NCI-H2107 (cell line): ENCODE measurements around the gene LRMDA.
A peak's percentile ranks its signal among the peaks of the same experiment; 100 is the strongest.
"Not testable (repeated sequence)": the region's sequence is repeated elsewhere in the genome, so short reads cannot be mapped to it uniquely, and the experiment has no call there.

Source experiments
- DNase-seq: peaks from one replicate; lab custom pipeline; 2025; lab: John Stamatoyannopoulos, UW

LRMDA gene

DNA sequence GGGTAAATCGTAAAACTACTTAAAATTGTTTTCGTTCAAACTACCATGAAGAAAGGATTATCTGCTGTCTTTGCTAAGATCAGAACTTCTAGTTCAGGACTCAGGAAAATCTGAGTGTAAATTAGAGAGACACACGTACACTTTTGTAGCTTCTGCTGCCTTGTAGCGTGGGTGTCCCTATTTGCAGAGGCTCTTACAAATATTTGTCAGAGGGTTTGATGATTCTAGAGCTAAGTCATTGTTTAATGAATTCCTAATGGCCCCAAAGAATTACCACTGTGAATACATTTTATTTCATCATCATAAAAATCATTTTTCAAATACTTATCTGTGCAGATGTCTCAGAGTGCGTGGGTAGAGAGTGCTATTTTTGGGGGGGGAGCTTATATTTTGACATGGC lies 314.9 kb downstream of the LRMDA start:
- no peak for DNase-seq

DNA sequence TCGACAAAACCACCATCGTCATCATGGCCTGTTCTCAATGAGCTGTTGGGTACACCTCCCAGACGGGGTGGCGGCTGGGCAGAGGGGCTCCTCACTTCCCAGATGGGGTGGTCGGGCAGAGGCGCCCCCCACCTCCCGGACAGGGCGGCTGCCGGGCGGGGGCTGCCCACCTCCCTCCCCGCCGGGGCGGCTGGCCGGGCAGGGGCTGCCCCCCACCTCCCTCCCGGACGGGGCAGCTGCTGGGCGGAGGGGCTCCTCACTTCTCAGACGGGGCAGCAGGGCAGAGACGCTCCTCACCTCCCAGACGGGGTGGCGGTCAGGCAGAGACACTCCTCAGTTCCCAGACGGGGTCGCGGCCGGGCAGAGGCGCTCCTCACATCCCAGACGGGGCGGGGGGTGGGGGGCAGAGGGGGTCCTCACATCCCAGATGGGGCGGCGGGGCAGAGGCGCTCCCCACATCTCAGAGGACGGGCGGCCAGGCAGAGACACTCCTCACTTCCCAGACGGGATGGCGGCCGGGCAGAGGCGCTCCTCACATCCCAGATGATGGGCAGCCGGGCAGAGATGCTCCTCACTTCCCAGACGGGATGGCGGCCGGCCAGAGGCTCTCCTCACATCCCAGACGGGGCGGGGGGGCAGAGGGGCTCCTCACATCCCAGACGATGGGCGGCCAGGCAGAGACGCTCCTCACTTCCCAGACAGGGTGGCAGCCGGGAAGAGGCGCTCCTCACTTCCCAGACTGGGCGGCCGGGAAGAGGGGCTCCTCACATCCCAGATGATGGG lies 318.9 kb downstream of the LRMDA start:
- DNase-seq, result not testable (repeated sequence)

DNA sequence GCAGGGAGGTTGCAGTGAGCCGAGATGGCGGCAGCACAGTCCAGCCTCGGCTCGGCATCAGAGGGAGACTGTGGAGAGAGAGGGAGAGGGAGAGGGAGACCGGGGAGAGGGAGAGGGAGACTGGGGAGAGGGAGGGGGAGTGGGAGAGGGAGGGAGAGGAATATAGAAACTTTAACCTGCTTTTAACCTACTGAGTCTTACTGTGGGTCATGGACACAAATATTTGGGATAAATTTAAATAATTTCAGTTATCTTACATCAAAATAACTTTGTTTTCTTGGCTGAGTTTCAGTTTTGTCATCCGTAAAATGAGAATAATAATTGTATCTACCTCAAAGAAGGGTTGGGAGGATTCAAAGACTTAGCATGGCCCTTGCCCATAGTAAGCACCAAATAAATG lies 319.8 kb downstream of the LRMDA start:
- DNase-seq, result no peak

DNA sequence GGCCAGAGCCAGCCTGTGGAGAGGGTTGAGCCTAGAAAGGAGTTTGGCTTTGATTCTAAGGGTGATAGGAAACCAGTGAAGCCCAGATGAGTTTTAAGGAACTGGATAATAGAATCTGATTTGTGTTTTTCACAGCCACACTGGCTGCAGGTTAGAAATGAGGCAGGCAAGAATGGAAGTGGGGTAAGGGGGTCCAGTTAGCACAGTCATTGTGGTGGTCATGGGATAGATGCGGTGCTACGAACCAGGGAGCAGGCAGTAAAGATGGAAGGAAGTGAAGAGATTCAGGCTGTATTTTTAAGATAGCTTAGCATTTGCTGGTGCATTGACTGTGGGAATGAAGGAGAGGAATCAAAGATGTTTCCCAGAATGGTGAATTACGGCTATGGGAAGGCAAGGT lies 322.2 kb downstream of the LRMDA start:
- DNase-seq, result no peak

DNA sequence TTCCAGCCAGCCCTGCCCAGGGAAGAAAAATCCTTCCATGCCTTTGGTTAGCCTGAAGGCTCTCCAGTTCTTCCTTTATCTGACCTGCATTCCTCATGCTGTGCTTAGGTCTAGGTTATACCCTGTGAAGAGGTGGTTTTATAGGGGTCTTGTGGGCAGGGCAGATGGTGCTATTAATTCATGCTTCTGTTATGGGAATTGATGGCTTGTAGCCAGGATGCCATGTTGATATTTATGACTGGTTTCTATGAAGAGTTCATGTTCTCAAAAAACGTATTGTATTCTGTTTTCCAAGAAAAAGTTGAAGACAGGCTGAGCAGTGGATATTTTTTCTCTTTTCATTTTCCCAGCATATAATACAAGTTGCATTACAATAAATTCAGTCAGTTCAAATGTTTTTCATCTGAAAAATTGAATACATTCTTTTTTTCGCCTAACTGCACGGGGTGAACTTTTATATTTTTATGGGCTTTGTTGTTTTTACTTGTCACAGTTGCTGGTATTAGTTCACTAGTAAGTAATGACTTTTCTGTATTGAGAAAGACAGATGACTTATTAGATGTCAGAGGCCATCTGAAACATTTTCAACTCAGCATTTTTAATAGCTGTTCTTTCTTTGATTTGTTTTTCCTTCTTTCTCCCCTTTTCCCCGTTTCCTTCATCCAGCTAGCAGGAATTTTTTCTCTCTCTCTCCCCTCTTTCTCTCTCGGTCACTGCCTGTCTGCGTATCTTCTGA lies 322.8 kb downstream of the LRMDA start:
- DNase-seq, result no peak

DNA sequence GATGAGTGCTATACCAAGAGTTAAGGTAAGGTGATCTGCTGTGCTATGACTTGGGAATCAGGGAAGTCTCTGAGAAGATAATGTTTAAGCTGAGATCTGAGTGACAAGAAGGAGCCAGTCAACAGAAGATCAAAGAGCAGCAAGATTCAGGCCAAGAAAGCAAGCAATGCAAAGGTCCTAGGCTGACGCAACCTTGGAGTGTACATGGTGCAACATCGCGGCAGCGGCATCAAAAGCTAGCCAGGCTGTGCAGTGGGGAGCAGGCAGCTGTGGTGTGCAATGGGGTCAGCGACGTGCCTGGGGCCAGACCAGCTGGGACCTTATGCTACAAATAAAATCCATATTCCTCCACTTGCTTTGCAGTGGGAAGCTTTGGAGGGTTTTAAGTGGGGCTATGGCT lies 324.1 kb downstream of the LRMDA start:
- no peak for DNase-seq

DNA sequence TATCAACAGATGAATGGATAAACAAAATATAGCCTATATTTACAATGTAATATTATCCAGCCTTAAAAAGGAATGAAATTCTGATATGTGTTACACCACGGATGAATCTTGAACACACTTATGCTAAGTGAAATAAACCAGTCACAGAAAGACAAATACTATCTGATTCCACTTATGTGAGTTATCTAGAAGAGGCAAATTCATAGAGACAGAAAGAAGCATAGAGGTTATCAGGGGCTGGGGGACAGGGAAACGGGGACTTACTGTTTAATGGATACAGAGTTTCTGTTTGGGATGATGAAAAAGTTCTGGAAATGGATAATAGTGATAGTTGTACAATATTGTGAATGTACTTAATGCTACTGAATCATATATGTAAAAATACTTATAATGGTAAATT lies 329.9 kb downstream of the LRMDA start:
- DNase-seq, result no peak

DNA sequence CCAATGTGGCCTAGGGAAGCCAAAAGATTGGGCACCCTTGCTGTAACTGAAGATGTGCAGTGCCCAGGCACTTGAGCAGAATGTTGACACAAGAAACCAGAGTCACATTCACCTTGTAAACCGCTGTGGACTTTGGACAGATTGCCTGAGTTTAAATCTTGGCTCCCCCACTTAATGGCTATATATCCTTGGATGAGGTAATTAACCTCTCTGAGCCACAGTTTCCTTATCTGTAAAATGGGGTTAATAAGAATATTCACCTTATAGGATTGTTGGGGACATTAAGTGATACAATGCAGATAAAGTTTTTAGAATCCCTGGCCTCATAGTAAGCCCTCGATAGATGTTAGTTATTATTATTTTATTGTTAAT lies 331.0 kb downstream of the LRMDA start:
- DNase-seq, result no peak

DNA sequence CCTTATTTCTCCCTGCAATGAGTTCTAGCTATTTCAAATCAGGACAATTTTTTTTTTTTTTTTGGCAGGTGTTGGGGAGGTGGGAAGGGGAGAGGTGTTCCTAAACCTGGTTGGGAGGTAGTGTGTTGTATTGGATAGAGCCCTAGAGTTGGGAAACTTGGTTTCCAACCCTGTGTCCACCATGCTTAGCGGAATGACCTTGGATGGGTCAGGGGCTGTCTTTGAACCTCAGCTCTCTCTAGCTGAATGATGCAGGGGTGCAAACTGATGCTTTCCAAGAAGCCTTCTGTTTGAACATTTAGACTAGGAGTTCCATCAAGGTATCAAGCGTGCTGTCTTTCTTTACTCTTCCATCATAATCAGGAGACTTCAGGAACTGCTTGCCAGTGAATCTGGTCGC lies 332.2 kb downstream of the LRMDA start:
- DNase-seq, result no peak

DNA sequence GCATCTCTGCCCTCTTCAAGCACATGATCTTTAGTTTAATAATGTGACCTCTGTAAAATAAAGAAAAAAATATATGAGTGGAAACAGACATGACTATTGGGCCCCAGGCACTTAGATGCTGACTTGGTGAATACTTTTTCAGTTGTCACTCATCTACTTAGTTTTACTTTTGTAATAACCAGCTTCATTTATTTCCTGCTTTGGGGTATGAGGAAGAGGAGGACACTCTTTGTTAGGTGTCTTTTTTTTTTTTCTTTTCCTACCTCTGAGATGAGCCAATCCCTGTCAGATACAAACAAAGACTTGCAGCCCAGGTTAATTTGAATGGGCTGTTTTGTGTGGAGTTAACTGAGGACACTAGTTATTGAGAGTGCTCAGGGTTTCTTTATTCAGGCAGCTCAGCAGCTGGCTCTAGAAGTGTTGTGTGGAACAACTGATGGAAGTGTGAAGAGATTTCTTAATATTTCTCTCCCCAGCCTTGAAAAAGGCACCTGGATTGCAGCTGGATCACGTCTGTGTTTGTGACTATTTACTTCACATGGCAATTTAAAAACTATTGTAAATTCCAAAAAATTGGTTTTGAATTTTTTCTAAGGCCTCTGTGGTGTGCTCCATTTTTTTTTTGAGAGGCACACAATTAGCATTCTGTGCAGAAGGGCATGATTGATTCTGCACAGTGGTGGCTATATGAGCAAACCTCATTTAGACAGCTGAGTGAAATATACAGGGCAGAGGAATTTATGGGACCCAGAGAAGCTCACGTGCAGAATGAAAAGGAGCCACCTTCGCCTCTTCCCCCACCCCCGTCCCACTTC lies 333.8 kb downstream of the LRMDA start:
- no peak for DNase-seq

DNA sequence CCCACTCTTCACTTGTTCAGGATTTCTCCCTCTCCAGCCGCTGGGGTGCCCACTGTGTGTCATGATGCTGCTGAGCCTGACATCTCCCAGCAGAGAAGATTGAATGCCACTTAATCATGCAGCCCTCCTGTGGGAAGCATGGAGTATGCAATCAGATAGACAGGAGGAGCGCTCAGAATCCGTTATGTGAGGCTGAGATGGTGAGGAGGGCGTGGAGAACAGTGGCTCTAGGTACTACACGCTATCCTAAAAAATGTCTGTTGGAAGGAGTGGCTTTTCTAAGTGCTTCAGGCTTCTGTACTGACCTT lies 334.3 kb downstream of the LRMDA start:
- DNase-seq, result peak; percentile 2

DNA sequence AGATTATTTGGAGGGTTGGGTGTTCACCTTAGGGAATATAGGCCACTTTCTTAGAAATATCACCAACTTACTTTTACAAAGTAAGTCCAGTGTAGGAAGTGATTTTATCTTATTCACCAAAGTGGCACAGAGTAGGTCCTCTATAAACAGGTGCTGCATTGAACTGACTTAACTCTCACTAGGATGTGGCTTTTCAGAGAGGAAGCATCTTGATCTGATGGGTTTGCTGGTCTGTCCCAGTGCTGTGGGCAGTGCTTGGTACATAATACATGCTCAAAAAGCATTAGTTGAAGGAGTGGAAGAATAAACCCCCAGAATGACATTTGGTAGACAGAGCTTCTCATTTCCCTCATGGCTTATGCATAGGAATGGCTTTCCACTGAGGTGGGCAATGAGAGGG lies 334.7 kb downstream of the LRMDA start:
- no peak for DNase-seq

DNA sequence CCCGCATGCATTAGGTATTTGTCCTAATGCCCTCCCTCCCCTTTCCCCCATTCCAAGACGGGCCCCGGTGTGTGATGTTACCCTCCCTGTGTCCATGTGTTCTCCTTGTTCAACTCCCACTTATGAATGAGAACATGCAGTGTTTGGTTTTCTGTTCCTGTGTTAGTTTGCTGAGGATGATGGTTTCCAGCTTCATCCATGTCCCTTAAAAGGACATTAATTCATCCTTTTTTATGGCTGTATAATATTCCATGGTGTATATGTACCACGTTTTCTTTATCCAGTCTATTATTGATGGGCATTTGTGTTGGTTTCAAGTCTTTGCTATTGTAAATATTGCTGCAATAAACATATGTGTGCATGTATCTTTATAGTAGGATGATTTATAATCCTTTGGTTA lies 335.3 kb downstream of the LRMDA start:
- not testable (repeated sequence) for DNase-seq

DNA sequence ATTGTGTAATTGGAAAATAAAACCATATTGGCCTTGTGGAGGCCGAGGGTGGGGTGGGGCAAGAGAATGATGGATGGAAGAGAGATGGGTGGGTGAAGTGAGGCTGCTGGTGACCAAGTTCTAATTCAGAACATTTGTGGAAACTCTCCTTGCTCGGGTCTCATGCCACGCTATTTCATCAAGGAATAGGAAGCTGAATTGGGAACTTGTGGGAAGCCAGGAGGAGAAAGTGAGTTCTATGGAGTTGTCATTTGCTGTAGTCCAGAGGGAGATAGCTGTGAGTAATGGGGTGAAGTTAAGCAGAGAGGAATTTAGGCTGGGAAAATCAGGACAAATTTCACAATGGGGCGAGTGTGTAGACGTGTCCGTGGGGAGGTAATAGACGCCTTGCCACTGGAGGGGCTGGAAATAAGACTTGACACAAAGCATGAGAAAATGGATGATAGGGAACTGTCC lies 339.2 kb downstream of the LRMDA start:
- no peak for DNase-seq

DNA sequence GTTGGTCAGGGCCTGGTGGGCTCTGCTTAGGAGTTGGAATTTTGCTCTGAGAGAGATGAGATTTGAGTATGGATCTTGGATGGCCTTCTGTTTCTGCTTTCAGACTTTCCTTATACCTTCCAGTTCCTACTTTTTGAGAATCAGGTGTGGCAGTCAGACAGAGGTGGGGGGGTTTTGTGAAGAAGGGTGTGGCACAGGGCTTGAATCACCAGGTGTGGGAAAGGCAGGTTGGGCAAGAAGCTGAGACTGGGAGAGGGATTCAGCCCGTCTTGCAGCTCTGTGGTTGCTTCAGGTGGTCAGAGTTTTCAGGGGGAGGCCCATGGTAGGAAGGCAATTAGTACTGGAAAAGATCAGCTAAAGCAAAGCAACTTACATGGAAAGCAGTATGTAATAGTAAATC lies 340.2 kb downstream of the LRMDA start:
- DNase-seq, result no peak

DNA sequence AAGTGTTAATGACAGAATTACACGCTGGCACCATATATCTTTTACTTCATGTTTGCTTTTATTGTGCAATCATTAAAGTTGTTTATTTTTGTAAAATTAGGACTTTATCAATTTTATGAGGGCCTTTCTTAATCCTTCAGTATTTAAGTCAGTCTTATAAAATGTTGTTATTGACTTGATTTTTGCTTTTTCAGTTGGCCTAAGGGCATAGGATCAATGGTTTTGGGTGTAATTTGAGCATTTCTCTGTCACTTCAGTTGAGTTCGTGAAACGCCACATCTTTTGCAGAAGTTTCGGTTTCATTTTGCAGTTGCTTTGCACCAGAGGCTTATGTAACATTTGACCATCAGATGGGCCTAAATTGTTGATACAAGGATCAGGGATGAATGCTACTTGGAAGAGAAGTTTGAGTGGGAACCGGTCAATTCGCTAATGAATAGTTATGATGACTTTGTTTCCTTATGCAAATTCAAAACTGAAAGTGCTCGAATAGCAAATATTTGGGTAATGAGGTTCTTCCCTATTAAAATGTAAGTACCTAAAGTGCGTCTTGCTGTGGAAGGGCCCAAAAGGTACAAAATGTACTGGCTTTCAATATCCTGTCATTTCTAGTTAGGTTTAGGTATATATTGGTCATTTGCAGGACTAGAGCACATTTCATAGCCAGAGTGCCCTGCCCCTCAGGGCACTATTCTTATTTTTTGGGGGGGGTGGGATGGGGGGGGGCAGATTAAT lies 340.9 kb downstream of the LRMDA start:
- no peak for DNase-seq

DNA sequence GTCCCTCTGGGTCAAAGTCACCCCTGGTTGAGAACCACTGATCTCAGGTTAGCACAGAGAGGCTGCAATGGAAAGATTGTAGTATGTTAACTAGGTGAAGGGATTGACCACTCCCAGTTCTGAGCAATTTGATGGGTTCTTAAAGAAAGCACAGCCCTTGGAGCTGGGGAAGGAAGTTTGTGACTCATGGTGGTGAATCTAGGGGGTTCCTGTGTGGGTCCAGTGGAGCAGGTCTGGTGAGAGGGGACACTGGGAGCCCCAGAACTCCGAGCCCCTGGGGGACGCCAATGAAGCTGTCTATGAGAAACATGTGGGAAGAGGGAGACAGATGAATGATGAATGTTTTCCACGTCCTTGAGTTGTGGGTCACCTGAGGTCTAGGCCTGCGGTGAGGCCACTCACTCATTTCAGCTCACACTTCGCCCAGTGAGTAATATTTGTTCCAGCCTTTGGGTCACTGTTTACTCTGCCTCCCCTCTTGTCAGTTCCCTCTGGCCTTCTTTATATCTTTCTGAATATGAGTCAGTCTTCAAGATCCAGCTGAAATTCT lies 341.9 kb downstream of the LRMDA start:
- DNase-seq, result no peak

DNA sequence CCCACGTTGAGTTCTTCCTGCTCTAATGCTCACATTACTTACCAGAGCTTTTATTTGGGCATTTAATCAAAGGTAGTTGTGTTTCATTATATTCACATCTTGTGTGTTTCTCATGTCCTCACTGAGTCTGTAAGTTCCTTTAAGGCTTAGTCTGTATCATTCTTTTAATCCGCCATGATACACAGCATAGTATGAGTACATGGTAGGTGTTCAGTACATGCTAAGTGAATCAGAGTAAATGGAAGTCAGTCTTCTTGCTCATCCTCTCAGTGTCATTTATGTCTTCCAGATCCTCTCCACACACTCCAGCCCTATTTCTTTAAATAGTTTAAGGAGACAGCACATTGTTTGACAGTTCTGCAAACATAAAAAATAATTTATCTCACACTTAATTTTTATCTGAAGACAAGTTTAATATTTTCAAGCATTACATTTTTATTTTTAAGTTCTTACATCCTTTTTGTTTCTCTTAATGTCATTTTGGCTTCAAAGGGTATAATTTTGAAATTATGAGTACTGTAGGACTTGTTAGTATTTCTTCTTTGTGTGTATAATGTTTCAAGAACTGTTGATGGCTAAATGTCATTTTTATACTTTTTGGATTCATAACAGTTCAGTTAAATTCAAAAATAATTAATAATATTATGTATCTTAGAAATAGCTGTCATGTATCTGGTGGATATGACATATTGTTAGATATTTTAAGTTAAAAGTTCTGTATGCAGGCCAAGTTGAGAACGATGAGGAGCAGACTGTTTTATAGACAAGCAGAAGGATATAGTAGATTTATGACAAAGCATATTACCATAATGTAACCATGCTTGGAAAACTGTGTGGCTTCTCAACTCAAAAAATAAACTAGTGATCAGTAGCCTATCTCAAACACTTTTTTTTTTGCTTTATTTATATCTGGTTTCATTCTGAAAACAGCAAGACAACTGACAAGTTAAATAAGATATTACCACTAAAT lies 342.7 kb downstream of the LRMDA start:
- DNase-seq, result no peak

DNA sequence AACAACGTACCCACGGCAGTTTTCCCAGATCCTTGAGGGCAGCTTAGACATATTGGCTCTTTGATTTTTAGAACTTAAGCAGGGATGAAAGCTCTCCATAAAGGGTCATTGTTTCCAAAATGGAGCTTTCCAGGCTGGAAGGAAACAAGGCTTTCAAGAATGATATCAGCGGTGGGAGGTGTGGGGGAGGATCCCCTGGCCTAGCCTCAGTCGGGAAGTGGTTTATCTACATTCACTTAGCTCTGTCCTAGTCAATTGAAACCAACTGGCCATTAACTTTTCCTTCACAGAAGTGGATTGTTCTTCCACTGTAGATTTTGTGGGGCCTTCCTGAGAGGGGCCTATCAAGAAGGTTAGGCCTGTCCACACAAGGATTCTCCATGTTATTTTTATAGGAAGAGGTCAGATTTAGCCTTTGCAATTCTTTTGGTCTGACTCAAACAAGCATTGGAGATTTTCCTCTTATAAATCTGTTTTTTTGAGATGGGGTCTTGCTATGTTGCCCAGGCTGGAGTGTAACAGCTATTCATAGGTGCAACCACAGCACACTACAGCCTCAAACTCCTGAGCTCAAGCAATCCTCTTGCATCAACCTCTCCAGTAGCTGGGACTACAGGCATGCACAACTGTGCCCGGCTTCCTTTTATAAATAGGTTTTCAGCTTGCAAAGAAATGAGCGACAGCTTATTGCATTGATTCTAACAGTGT lies 343.5 kb downstream of the LRMDA start:
- DNase-seq, result no peak
